ENCODE results near the gene ARSG.
"Not testable (repeated sequence)": the region's sequence is repeated elsewhere in the genome, so short reads cannot be mapped to it uniquely, and the experiment has no call there.

The ARSG gene

GRCh38 chr17:68277807-68278206 is 13.5 kb upstream of the ARSG start:
- DNase-seq (ENCODE audit: low read depth): no peak

GRCh38 chr17:68281965-68282364 is 9.3 kb upstream of the ARSG start:
- DNase-seq (ENCODE audit: low read depth): not testable (repeated sequence)

DNA sequence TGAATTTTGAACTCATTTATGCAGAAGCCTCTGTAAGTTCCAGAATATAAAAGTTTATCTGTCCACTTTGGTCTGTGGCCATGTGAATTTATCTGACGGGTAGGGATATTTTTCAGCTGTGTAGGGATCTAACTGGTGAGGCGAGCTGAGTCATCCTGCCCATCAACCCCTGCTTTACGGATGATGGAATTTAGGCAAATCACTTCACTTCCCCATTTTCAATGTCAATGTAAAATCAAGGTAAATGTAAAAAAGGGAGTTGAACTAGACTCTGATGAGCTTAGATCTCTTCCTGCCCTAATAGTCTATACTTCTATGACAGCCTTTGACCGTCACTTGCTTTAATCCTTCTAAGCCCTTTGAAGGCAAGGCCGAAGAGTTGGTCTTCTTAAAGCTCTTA is 2.9 kb upstream of the ARSG start:
- no peak for DNase-seq (ENCODE audit: low read depth)

- no peak for DNase-seq (ENCODE audit: low read depth)
Observed at GRCh38 chr17:68288804-68289203, 2.5 kb upstream of the ARSG start.

DNA sequence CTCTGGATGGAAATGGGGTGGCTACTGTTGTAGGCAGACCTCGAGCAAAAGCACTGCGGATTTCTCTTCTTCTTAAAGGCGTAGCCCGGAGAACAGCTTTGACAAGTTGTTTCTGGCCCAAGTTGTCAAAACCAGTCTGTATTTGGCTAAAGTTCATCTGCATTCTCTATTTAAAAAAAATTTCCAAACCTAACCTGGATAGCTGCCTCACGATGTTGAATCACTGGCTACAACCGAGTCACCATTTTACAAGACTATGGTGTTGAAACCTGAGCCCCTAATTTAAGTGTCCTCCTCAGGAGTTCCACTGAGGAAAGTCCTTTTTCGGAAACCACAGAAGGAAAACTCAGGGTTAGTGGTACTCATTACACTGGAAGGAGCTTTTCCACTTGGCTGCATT is 1.8 kb upstream of the ARSG start:
- DNase-seq (ENCODE audit: low read depth): no peak

DNA sequence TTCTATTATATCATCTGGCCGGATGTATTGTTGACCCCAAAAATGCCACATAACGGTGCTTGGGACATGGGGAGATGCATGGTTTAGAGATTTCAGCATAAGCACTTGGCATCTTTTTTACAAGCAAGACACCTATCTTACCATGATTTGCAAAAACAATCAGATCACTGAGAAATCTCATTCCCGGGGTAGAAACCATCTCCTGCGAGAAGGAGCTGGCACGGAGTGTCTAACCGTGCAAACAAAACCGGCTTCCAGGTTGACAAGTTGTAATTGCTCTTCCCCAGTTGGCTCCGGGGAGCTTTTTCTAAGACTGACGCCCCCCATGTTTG is 1.4 kb upstream of the ARSG start:
- DNase-seq (ENCODE audit: low read depth): no peak

GRCh38 chr17:68290268-68290954 is 884 bp upstream of the ARSG start:
- peak; percentile 45 for DNase-seq (ENCODE audit: low read depth)

- DNase-seq (ENCODE audit: low read depth): peak; percentile 86
Observed at GRCh38 chr17:68291836-68292688, 767 bp downstream of the ARSG start.

GRCh38 chr17:68292689-68293040 is 1.4 kb downstream of the ARSG start:
- DNase-seq (ENCODE audit: low read depth): no peak

GRCh38 chr17:68293490-68294195 is 2.3 kb downstream of the ARSG start:
- DNase-seq (ENCODE audit: low read depth): no peak

DNA sequence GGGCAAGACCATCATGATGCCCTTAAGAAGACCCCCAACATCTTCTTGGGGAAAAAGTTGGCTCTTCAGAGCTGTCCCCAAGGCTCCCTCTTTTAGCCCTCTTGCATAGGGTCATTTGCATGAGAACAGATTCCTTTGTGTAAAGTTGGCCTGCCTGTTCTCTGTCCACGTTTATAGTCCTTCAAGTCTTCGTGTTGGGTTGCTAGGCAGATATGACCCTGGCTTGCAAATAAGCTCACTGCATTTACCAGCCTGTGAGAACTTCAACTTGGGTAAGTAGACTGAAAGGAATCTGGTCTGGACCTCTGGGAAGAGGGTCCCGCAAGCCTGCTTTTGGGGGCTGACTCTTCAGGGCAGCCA is 2.9 kb downstream of the ARSG start:
- no peak for DNase-seq (ENCODE audit: low read depth)

- no peak for DNase-seq (ENCODE audit: low read depth)
Observed at GRCh38 chr17:68294617-68295016, 3.3 kb downstream of the ARSG start.

DNA sequence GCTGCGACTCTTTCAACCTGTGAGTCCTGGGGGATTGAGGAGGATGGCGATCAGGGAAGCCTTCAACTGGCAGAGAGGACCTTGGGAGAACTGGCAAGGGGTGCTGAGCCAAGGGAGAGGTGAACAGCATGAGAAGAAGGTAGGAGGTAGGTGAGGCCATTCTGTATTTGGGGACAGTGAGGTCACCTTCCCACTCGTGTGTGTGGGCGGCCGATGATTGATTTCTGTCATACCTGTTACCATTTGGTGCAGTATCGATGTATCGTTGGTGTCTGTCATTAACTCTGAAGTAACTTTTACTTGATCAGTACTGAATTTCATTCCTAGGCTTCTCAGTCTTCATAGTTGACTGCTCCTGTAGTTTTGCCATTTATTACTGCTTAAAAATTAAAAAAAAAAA is 3.8 kb downstream of the ARSG start:
- DNase-seq (ENCODE audit: low read depth): no peak

DNA sequence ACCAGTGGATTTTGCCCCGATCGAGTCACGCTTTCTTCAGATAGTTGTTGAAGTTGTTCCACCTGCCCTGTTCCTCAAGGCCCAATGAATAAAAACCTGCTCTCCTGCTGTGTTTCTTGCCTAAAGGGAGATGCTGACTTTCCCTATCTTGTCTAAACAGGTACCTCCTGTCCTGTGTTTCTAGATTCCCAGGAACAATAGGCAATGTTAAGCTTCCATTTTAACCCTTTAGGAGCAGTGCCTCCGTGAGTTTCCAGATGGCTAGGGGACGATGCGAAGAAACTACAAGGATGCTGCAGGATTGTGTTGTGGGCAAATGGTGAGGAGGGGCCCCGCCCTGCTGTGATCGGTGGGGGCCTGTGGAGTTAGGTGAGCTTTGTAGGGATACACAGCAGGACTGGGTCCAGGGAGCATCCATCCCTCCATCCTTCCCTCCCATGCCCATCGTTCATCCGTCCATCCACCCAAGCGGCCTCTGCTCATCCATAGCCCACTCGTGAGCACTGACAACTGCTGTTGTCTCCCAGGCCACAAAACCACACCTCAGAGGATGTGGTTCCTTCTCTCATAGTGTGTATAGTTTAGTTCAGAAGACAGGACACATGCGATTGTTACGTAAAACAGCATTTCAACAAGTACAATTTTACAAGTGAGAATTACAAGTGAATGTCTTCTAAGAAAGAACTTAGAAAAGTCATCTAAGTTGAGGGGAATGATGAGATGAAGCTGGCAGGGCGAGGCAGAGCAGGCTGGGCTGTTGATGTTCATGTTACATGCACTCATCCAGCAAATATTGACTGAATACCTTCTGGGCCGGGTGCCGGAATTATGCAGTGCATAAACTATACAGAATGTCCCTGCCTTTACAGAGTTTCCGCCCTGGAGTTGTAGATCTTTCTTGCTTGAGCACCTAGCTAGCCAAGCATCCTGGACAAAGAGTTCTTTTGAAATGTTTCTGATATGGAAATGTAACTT is 5.2 kb downstream of the ARSG start:
- no peak for DNase-seq (ENCODE audit: low read depth)

GRCh38 chr17:68297195-68297594 is 5.9 kb downstream of the ARSG start:
- no peak for DNase-seq (ENCODE audit: low read depth)

DNA sequence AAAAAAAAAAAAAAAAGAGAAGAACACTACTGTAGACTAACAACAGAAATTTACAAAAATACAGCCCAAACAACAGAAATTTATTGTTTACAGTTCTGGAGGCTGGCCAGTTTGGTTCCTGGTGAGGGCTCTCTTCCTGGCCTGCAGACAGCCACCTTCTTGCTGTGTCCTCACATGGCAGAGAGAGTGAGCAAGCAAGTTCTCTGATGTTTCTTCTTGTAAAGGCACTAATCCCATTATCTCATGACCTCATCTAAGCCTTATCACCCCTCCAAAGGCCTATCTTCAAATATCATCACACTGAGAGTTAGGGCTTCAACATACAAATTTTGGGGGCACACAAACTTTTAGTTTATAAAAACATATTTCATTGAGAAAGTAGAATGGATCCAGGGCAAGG is 7.3 kb downstream of the ARSG start:
- no peak for DNase-seq (ENCODE audit: low read depth)

GRCh38 chr17:68299817-68300216 is 8.5 kb downstream of the ARSG start:
- no peak for DNase-seq (ENCODE audit: low read depth)

DNA sequence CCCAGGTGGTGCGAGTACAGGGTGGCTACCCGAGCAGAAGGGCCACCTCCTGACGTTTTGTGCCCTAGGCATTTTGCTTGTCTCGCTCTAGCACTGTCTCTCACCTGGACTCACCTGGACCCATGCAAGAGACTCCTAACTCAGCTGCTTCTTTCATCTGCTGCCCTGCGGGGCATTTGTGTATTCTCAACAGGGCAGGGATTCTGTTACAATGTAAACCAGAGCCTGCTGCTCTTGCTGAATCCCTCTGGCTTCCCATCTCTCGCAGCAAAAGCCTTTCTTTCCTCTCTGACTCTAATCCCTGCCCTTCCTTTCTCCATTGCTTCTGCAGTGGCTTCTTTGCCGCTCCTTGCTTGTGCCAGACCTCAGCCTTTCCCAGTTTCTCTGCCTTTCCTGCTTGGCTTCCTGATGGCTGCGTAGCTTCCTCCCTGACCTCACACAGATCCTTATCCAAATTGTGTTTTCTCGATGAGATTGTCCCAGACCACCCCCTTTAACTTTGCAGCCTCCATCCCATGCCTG is 10.2 kb downstream of the ARSG start:
- no peak for DNase-seq (ENCODE audit: low read depth)

DNA sequence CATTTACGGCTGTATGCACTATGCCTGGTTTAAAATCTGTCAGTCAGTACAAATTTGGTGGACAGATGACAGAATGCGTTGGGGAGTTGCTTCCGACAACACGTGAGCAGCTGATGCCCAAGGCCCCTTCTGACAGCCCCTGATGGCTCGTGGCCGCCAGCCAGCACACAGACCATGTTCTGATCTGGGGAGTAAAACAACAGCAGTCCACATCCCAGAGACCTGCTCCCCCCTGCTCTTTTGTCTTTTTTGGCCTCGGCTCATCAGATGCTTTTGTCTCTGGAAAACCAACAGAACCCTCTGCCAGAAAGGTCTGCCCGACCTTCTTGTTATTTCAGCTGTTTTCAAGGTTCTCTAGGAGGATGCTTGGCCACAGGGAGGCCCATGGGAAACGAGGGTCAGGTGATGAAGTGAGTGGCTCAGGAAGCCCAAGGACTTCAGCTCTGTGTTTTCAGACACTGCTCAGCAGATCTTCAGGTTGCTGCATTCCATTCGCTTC is 10.8 kb downstream of the ARSG start:
- DNase-seq (ENCODE audit: low read depth): no peak

DNA sequence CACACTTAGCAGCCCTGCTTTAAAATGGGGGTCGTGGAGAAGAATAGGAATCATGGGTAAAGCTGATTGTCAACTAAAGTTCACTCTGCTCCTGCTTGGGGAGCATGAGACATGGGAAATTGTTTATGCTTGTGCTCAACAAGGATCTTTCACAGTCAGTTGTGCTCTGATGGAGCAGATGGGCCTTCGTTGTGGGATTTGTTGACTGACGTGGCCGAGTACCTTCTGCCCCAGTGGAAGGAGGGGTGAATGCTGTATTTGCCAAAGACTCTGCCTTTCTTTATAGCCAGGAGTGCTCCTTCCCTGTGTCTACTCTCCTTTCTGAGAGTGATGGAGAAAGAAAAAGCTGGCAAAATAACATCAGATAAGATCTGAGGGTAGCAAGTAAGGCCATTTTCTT is 11.4 kb downstream of the ARSG start:
- no peak for DNase-seq (ENCODE audit: low read depth)

GRCh38 chr17:68304706-68305105 is 13.4 kb downstream of the ARSG start:
- no peak for DNase-seq (ENCODE audit: low read depth)

DNA sequence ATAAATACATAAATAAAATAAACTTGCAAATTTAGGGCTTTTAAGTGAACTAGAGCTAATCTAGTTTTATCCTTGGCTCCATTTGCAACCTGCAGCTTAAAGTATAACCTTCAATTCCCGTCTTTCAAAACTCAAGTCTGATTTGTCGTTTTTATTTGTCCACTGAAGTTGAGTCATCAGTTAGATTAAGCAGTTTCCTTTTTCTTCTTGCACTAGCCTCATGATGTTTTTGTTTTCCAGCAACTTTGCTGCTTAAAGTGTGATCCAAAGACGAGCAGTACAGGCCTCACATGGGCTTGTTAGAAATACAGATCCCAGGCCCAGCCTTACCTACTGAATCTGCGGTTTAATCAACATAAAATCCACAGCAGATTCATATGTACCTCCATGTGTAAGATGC is 13.8 kb downstream of the ARSG start:
- DNase-seq (ENCODE audit: low read depth): no peak
